PC-9 (cell line): ENCODE data around the gene HDAC10. TPM values are rescaled to one million over a fixed set of nuclear protein-coding genes. Genes with fewer than 3 reads are reported as not detected.

Experiments
- BruUV-seq: library from RNA; stranded (reverse); fragments of 400-500 nt; replicated peaks from 2 replicates; lab custom pipeline; 2021; lab: Mats Ljungman, UMichigan
- CTCF ChIA-PET: fragments of 300-600 bp; sonication (Branson Sonifier 250); formaldehyde crosslinking; loops from one replicate; lab custom pipeline; 2022; ENCODE audit warnings: antibody characterized with exemption; lab: Charles Lee
- POLR2A ChIA-PET: fragments of 300-600 bp; sonication (Branson Sonifier 250); formaldehyde crosslinking; loops from one replicate; lab custom pipeline; 2022; ENCODE audit warnings: antibody characterized with exemption; ENCODE audit not compliant: unreplicated experiment; lab: Charles Lee
- DNase-seq, 2 experiments: peaks; one replicate each; pipeline versions ENCODE4 v3.0.0 to v3.0.0-alpha.2; 2015 to 2022; ENCODE audit warnings: mixed read lengths in 1 of 2
- H2AFZ ChIP-seq: fragments of 200-600 bp; sonication (generic); 2 replicates; pipeline ENCODE4 v1.8.1; 2017; ENCODE audit warnings: antibody characterized with exemption
- H3F3A ChIP-seq: fragments of 200-600 bp; sonication (generic); 2 replicates; pipeline ENCODE4 v1.8.1; 2017; ENCODE audit warnings: antibody characterized with exemption, mild to moderate bottlenecking, low read depth; ENCODE audit not compliant: insufficient read depth
- H3K27ac ChIP-seq: fragments of 200-600 bp; sonication (generic); 2 replicates; pipeline ENCODE4 v1.6.1; 2016; ENCODE audit warnings: mixed run types
- H3K27me3 ChIP-seq: fragments of 200-600 bp; sonication (generic); 2 replicates; pipeline ENCODE4 v1.6.1; 2016; ENCODE audit warnings: low read depth, mixed run types; ENCODE audit not compliant: insufficient read depth
- H3K36me3 ChIP-seq: fragments of 200-600 bp; sonication (generic); 2 replicates; pipeline ENCODE4 v1.6.1; 2016; ENCODE audit warnings: low read depth, mixed run types
- H3K4me1 ChIP-seq: fragments of 200-600 bp; sonication (generic); replicated peaks from 2 replicates; pipeline ENCODE4 v1.6.1; 2016; ENCODE audit warnings: mixed run types; ENCODE audit not compliant: insufficient read depth
- H3K4me2 ChIP-seq: fragments of 200-600 bp; sonication (generic); 2 replicates; pipeline ENCODE4 v1.6.1; 2017; ENCODE audit warnings: mixed run types
- H3K4me3 ChIP-seq: fragments of 200-600 bp; sonication (generic); 2 replicates; pipeline ENCODE4 v1.6.1; 2016; ENCODE audit warnings: mixed run types
- H3K79me2 ChIP-seq: fragments of 200-600 bp; sonication (generic); 2 replicates; pipeline ENCODE4 v1.6.1; 2017; ENCODE audit warnings: low read depth, mixed run types
- H3K9me2 ChIP-seq: fragments of 200-600 bp; sonication (generic); 2 replicates; pipeline ENCODE4 v1.8.1; 2017; ENCODE audit warnings: mild to moderate bottlenecking; ENCODE audit not compliant: insufficient read depth
- H3K9me3 ChIP-seq: fragments of 200-600 bp; sonication (generic); 2 replicates; pipeline ENCODE4 v1.8.1; 2016; ENCODE audit warnings: low read depth; ENCODE audit not compliant: insufficient read depth
- H4K20me1 ChIP-seq: fragments of 200-600 bp; sonication (generic); 2 replicates; pipeline ENCODE4 v1.8.1; 2017; ENCODE audit not compliant: insufficient read depth
- CTCF ChIP-seq: fragments of 200-600 bp; sonication (generic); conservative IDR thresholded peaks from 2 replicates; pipeline ENCODE4 v1.6.1; 2017; ENCODE audit warnings: mixed run types, antibody characterized with exemption, mild to moderate bottlenecking, moderate library complexity
- EZH2 ChIP-seq: fragments of 200-600 bp; sonication (generic); IDR thresholded peaks from 2 replicates; pipeline ENCODE4 v1.8.0; 2017; ENCODE audit warnings: antibody characterized with exemption, low read depth
- intact Hi-C: fragments of 100-400 bp; cut with micrococcal nuclease; formaldehyde crosslinking; loops from one replicate; pipeline ENCODE4 v1.10.0; 2022; ENCODE audit not compliant: unreplicated experiment
- total RNA-seq: library from RNA; stranded (reverse); gene quantifications from 2 replicates; pipeline ENCODE4 v1.2.3, GENCODE V29; 2021

Gene HDAC10
- total RNA-seq, 1 experiment from 2014 or later = 80.5 TPM

DNA sequence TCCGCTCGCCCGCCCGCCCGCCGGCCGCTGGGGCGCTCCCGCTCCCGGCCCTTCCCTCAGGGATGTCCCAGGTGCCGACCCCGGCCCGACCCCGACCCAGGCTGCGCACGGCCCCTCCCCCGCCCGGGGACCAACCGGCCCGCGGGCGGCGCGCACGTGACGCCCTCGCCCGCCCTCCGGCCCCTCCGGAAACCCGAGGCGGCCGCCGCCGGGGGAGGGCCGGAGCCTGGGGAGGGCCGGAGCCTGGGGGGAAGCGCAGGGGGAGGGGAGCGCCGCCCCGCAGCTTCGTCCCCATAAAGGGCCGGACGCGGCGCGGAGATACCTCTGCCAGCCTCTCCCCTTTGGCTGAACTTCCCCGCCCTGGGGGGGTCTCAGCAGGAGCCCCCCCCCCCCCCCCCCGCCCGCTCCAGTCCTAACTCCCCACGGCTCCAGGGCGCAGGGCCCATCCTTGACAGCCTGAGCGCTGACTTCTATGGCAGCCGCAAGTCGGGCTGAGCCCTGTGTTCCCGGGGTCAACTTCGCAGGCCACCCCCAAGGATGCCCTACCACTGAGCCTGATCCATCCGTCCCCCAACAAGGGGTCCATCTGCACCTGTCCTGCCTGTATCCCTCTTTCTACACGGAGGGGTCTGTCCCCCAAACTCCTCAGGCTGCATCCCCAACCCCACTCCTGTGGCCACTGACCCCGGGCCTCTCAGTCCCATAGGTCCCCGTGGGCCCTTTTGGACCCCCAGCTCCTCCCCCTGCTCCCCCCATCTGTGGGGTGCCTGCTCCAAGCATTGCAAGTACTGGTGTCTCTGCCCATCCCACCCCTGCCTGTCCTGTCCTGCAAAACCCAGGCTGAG lies 10.8 kb upstream of the HDAC10 start, which contains the start of gene MAPK12:
MAPK12 (minus strand) TSS at position 69 of the 845 bp plus-strand sequence. CDS start 174 bp downstream, outside the sequence.
- Histone ChIP-seq H3F3A (peaks cover 22% of the 10 kb centered on the region), H3K36me3 (no peaks in the 10 kb centered on the region), H3K4me1 (peaks cover 30% of the 10 kb centered on the region), H4K20me1 (no peaks in the 10 kb centered on the region; the same call in none of the 2 replicates), H3K27ac (peak within 1 kb of the TSS; percentile 33), H3K4me2 (peak within 1 kb of the TSS; percentile 92), H2AFZ (peak within 1 kb of the TSS; percentile 85), H3K79me2 (peaks cover 23% of the 10 kb centered on the region), H3K4me3 (peak within 1 kb of the TSS; percentile 62), H3K27me3 (no peaks in the 10 kb centered on the region), H3K9me2 (no peaks in the 10 kb centered on the region), H3K9me3 (no peaks in the 10 kb centered on the region)
- TF ChIP-seq CTCF (no peak), EZH2 (no peak)
- no TSS peak for BruUV-seq
- CTCF ChIA-PET = interaction anchor here (1.0 kb wide), 2 partner anchors 9 to 40 kb away, joined by 4 to 5 read pairs; no protein-coding TSS in a partner anchor
- DNase-seq = peak in 1 of 2 experiments; percentile 53
- POLR2A ChIA-PET = no interaction called here
- intact Hi-C loops = no loop called here

DNA sequence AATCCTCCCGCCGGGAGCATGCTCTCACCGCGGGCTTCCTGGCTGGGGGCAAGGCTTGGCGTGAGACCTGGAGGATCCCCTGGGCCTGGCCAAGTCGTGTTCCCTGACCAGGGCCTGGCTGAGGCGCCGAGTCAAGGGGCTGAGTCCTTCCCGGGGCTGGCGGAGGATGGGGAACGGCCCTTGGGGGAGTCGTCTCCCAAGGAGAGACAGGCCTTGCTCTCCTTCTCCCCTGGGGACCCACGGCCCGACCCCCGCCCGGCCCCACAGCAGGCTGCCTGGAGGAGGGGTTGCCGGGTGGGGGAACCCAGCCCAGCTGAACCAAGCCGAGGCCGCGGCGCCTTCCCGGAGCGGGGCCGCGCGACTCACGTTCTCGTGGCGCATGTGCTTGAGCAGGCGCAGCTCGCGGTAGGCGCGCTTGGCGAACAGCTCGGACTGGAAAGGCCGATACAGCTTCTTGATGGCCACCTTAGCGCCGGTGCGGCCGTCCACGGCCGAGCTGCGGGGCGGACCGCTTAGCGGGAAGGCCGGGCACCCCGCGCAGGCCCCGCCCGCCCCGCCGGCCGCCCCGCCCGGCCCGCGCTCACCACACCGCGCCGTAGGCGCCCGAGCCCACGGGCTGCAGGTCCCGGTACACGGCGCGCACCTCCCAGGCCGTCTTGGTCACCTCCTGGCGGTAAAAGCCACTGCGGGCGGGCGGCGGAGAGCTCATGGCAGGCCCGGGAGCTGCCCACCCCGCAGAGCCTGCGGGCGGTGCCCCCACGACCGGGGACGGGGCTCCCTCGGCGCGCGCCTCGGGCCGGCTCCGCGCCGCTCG lies 9.9 kb upstream of the HDAC10 start:
- BruUV-seq = no TSS peak

More for the DNA sequence above, 9.9 kb upstream of the HDAC10 start:
- Histone ChIP-seq H3K27ac (no peak overlapping the region), H2AFZ (peak overlapping the region; percentile 85), H3K4me3 (peak overlapping the region; percentile 62), H3K9me2 (no peaks in the 10 kb centered on the region), H3K79me2 (peaks cover 23% of the 10 kb centered on the region), H4K20me1 (peaks cover 3% of the 10 kb centered on the region), H3K36me3 (0 out of 2 replicates have a peak, but pooled peaks cover 3% of the 10 kb centered on the region), H3K27me3 (no peaks in the 10 kb centered on the region), H3K9me3 (no peaks in the 10 kb centered on the region), H3K4me2 (peak overlapping the region; percentile 92), H3F3A (peaks cover 22% of the 10 kb centered on the region), H3K4me1 (peaks cover 30% of the 10 kb centered on the region)
- DNase-seq = peak in 1 of 2 experiments; percentile 52
- intact Hi-C loops = no loop called here
- ChIA-PET CTCF (no interaction called here), POLR2A (interaction anchor here (0.7 kb wide), 1 partner anchor 46 kb away, joined by 3 read pairs; the partner anchor contains the start of gene PLXNB2)
- no peak for TF ChIP-seq CTCF
- no peak for TF ChIP-seq EZH2
